T1000 (cell line): ENCODE data around the gene MBD6.
"Not testable (repeated sequence)": the region's sequence is repeated elsewhere in the genome, so short reads cannot be mapped to it uniquely, and the experiment has no call there.

ENCODE experiments used
- DNase-seq: peaks from one replicate; lab custom pipeline; 2025; ENCODE audit warnings: mixed read lengths; lab: John Stamatoyannopoulos, UW

The MBD6 gene

GRCh38 chr12:57489157-57489641 lies 33.4 kb upstream of the MBD6 start:
- DNase-seq: no peak

GRCh38 chr12:57490126-57490525 lies 32.5 kb upstream of the MBD6 start:
- no peak for DNase-seq

- DNase-seq: no peak
Measured at GRCh38 chr12:57491393-57492280, 31.0 kb upstream of the MBD6 start.

GRCh38 chr12:57495051-57495701 lies 27.4 kb upstream of the MBD6 start:
- DNase-seq: not testable (repeated sequence)

- DNase-seq: no peak
Measured at GRCh38 chr12:57496822-57497221, 25.8 kb upstream of the MBD6 start.

- no peak for DNase-seq
Measured at GRCh38 chr12:57497223-57498131, 25.1 kb upstream of the MBD6 start.

GRCh38 chr12:57498132-57498502 lies 24.5 kb upstream of the MBD6 start:
- DNase-seq: no peak

- DNase-seq: no peak
Measured at GRCh38 chr12:57498571-57498970, 24.1 kb upstream of the MBD6 start.

GRCh38 chr12:57500213-57500612 lies 22.4 kb upstream of the MBD6 start:
- DNase-seq: no peak

GRCh38 chr12:57502311-57502969 lies 20.2 kb upstream of the MBD6 start:
- DNase-seq: not testable (repeated sequence)

- DNase-seq: not testable (repeated sequence)
Measured at GRCh38 chr12:57506541-57506940, 16.1 kb upstream of the MBD6 start.

- DNase-seq: not testable (repeated sequence)
Measured at GRCh38 chr12:57507796-57508195, 14.8 kb upstream of the MBD6 start.

- DNase-seq: no peak
Measured at GRCh38 chr12:57511161-57511560, 11.5 kb upstream of the MBD6 start.

- DNase-seq: no peak
Measured at GRCh38 chr12:57511588-57512325, 10.9 kb upstream of the MBD6 start.

- DNase-seq: no peak
Measured at GRCh38 chr12:57512665-57513064, 10.0 kb upstream of the MBD6 start.

- no peak for DNase-seq
Measured at GRCh38 chr12:57513266-57513665, 9.4 kb upstream of the MBD6 start.

GRCh38 chr12:57513677-57514076 lies 8.9 kb upstream of the MBD6 start:
- DNase-seq: not testable (repeated sequence)

- not testable (repeated sequence) for DNase-seq
Measured at GRCh38 chr12:57514246-57514645, 8.4 kb upstream of the MBD6 start.

- DNase-seq: no peak
Measured at GRCh38 chr12:57514720-57515407, 7.8 kb upstream of the MBD6 start.

- no peak for DNase-seq
Measured at GRCh38 chr12:57515408-57515933, 7.2 kb upstream of the MBD6 start.
